Measurements from ENCODE around the gene MEGF6.

MEGF6 gene

DNA sequence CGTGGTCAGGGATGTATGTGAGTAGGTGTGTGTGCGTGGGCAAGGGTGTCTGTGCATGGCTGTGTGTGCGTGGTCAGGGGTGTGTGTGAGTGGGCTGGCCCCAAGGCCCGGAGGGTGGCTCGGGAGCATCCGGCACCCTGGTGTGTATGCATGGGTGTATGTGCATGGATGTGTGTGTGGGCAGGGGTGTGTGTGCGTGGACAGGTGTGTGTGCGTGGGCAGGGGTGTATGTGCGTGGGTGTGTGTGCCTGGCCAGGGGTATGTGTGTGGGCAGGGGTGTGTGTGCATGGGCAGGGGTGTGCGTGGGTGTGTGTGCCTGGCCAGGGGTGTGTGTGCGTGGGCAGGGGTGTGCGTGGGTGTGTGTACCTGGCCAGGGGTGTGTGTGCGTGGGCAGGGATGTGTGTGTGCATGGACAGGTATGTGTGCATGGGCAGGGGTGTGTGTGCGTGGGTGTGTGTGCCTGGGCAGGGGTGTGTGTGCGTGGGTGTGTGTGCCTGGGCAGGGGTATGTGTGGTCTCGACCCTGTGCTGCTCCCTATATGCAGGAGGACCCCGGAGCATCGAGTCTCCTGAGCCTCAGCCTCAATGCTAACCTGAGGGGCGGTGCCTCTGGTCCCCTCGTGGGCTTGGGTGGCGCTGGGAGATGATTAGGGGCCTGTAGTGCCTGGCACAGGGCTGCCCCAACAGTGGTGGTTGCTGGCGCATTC, 140.5 kb downstream of the MEGF6 start:
- DNase-seq (ENCODE audit: low read depth in 3 of 3): no peak

DNA sequence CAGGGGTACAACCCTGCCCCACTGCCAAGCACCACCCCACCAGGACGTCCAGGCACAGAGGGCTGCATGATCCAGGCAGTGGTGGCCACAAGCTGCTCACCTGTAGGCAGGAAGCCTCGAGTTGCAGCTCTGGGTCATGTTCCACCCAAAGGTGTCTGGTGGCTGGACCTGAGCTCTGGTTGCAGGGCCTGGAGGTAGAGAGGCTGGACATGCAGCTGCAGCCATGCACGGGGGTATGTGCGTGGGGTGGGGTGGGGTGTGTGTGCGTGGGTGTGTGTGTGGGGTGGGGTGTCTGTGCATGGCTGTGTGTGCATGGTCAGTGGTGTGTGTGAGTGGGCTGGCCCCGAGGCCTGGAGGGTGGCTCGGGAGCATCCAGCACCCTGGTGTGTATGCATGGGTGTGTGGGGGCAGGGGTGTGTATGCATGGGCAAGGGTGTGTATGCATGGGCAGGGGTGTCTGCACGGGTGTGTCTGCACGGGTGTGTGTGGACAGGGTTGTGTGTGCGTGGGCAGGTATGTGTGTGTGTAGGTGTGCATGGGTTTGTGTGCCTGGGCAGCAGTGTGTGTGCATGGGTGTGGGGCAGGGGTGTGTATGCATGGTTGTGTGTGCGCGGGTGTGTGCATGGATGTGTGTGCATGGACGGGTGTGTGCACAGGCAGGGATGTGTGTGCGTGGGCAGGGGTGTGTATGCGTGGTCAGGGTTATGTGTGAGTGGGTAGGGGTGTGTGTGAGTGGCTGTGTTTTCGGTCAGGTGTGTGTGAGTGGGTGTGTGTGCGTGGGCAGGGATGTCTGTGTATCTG, 141.3 kb downstream of the MEGF6 start:
- no peak for DNase-seq (ENCODE audit: low read depth in 3 of 3)

DNA sequence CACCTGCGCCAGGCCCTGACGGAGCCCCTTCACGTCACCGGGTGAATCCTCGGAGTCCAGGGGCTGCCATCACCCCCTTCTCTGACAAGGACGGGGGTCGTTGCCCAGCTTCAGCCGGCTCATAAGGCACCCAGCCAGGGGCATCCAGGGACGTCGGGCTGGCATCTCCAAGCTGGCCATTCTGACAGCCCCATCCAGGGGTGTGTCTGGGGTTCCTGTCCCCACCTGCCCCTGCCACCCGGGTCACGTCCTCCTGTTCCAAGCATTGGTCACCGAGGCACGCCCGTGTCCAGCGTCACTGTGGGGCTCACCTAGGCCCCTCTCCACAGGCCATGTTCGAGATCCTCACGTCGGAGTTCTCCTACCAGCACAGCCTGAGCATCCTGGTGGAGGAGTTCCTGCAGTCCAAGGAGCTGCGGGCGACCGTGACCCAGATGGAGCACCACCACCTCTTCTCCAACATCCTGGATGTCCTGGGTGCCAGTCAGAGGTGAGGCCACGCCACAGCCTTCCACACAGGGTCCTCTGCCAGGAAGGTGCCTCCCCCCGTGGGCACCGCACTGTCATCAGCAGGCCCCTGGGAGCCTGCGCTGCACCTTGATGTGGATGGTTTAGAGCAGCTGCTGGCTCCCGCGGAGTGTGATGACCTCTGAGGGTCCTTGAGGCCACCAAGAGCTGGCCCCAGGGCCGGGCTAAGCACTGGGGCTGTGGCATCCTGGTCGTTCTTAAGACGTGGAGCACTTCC, 142.0 kb downstream of the MEGF6 start:
- no peak for DNase-seq (ENCODE audit: low read depth in 3 of 3)

DNA sequence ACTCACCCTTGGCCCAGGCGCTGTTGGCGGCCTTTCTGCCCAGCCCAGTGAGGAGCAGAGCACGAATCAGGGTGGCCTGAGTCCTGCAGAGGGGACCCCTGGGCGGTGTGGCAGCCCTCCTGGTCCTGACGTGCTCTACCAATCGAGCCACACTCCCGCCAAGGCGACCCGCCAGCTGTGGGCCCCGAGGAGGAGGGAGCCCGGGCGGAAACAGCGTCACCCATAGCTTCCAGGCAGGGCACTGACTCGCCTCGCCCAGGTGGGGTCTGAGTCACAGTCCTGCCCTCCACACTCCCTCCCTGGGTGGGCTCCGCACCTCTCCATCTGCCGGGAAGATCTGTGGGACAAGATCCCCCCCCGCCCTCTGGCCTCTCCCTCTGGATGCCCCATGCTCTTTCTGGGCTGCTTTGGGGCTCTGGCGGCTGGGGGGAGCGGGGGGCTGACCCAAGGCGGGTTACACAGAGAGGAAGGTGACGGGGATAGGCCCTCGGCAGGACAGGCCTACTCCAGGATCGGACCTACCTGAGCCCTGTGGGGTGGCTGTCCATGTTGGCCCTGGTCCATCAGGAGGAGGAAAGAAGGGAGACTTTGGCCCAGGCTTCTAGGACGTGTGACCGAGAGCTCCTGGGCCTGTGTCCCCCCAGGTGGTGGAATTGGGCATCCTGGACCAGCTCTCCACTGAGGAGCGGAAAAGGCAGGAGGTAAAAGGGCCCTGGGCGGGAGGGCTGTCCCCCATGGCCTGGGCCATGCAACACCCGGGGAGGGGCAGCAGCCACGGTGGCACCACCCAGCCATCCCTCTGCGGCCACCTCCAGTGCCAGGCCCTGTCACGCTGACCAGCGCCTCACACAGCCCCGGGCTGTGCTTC, 142.8 kb downstream of the MEGF6 start:
- no peak for DNase-seq (ENCODE audit: low read depth in 3 of 3)

DNA sequence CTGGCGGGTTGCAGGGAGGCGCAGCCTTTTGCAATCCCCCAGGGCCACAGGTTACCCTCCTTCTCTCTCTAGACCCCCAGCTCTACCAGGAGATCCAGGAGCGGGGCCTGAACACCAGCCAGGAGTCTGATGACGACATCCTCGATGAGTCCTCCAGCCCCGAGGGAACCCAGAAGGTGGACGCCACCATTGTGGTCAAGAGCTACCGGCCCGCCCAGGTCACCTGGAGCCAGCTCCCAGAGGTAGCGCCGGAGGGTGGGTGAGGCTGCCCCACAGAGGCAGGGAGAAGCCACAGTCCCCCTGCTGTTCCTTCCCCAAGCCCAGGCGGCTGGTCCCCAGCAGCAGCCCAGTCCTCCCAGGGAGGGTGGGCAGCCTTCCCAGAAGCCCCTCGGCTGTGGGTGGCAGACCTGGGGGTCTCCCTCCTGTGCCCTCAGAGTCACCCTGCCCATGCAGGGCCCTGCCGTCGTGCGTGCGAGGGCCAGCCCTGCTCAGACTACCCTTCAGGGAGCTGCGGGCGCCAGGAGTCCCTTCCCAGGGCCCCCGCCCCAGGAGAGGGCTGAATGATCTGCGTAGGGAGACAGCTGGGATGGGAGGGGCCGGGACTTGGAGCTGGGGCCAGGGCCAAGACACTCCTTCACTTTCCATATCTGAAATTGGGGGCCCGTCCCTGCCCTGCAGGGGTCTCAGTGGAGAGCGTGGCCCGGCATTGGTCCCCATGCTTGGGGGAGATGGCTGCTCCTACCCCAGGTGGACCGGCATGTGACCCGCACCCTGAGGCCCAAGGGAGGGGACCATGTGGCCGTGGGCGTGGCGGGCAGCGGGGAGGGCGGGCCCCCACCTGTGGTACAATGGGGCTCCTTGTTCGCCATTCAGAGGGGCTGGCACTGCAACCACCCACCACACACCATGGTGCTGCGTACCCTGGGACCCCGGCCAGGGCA, 143.9 kb downstream of the MEGF6 start:
- no peak for DNase-seq (ENCODE audit: low read depth in 3 of 3)

DNA sequence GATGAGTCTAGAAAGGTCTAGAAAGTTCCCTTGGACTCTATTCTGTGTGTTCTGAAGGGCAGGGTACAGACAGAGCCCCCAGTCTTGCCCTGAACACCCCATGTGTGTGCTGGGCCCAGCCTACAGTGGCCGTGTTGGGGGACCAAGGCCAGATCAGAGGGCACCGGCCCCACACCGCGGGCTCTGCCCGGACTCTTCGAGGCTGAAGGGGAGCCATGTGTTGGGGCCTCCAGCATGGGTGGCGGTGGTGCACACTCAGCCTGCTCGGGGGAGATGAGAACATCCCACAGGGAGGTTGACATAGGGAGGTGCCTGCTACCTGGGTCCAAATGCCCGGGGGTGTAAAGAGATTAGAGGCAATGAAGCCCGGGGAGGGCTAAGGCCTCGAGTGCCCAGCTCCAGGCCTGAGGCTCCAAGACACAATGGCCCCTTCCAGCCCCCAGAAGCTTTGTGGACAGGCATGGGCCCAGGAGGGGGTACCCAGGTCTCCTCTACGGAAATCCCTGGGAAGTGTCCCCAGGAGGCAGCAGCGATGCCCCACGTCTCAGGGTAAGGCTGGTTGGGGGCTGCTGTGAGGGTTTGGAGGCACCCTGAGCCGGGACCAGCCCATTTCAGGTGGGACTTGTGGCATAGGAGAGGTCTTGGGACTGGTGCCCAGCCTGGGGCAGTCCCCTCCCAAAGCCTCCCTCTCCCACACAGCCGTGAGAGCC, 144.8 kb downstream of the MEGF6 start:
- no peak for DNase-seq (ENCODE audit: low read depth in 3 of 3)

DNA sequence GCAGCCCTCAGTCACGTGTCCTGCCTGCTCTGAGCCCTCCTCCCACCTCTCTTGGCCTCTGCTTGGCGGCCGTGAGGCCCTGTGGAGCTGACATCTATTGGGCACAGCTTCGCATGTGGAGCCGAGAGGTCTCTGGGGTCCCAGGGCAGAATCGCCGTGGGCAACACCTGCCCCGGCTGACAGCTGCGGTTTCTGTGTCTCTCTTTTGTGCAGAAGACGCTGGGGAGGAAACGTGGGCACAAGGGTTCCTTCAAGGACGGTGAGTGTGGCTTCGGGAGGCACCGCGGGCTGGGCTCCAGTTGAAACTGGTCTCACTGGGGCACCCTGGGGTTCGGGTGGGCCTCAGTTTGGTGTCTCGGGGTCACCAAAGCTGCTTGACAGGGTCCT, 145.4 kb downstream of the MEGF6 start:
- DNase-seq (ENCODE audit: low read depth in 3 of 3): no peak

DNA sequence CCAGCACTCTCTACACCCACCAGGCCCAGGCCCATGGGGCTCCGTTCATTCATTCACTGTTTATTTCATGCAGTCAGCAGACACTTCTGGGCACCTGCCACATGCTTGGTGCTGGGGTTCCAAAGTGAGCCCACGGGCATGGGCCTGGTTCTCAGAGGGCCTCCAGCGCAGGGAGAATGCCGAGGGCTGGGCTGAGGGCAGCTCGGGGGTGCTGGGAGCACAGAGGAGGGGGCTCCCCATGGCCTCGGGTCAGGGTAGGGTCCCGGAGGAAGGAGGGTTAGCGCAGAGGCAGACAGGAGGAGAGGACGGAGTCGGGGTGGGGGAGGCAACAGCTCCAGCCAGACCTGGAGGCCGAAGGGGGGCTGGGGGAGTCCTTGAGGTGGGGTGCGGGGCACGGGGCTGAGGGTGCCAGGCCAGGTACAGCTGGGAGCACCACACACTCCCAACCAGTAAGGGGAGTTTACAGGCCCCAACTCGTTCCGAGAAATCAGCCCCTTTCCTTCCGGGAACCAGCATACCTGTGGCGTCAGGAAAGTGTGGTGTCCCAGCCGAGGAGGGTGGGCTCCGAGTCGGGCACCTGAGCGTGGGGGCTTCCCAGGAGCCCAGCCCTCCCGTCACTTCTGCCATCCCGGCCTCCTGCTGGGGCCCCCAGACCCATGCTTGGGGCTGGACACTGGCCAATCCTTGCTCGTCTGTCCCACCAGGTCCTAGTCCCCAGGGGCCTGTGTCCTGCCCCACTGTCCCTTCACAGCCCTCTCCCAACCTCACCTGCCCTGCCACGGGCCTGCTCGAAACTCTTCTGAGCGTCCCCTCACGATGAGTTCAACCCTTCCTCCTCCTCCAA, 146.0 kb downstream of the MEGF6 start:
- no peak for DNase-seq (ENCODE audit: low read depth in 3 of 3)

DNA sequence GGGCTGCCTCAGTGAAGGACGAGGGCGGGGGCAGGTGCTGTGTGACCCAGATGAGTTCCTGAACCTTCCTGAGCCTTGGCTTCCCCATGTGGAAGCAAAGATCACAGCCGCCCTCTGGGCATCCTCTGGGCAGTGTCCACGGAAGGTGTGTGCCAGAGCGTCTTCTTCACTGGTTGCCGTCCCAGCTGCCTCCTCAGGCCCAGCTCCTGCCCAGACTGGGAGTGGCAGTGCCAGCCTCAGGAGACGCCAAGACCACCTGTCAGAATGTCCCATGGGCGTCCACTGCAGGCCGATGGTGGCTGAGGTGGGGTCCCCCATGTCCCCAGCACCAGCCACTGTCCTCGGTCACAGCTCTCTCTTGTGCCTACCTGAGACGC, 146.7 kb downstream of the MEGF6 start:
- DNase-seq (ENCODE audit: low read depth in 3 of 3): no peak

DNA sequence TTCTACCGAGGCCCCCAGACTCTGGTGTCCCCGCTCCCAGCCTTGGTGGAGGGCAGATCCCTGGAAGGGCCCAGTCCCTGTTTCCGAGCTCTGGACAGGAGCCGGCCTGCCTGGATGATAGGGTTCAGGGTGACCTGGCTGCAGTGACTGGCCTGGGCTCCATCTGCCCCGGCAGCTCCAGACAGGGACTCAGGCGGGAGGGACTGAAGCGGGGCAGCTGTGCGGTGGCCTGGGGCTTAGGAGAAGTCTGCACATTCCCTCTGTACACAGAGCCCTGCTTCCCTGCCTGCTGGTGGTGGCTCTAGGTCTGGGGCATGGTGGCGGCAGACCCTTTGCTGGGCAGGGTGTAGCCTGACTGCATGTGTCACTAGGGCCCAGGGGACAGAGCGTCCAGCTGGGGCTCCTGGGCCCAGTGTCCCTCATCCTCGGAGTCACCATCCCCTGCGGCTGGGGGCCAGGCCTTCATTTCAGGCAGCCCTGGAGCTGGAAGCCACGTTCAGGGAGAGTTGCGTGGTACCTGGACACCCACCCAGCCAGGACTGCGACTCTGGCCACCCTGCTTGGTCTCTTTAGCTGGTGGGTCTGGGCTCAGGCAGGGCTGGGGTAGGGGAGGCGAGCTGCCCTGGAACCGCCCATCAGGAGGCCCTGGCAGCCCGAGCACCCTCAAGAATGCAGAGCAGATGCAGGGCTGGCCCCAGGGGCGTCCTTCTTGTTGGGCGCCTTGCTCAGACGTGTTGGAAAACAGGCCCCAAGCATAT, 147.2 kb downstream of the MEGF6 start:
- DNase-seq (ENCODE audit: low read depth in 3 of 3): no peak

DNA sequence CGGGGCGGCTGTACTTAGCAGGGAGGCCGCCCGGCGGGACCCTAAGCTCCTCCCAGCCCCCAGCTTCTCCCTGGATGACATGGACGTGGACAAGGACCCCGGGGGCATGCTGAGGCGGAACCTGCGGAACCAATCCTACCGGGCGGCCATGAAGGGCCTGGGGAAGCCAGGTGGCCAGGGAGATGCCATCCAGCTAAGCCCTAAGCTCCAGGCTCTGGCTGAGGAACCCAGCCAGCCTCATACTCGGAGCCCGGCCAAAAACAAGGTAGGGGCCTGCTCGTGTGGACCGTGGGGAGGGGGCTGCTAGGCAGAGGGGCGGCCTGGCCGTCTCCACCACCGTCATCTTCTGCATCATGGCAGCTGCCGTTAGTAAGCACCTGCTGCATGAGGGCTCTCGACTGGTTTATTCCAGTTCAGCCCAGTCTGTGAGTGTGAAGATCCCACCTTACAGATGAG, 147.9 kb downstream of the MEGF6 start:
- no peak for DNase-seq (ENCODE audit: low read depth in 3 of 3)

DNA sequence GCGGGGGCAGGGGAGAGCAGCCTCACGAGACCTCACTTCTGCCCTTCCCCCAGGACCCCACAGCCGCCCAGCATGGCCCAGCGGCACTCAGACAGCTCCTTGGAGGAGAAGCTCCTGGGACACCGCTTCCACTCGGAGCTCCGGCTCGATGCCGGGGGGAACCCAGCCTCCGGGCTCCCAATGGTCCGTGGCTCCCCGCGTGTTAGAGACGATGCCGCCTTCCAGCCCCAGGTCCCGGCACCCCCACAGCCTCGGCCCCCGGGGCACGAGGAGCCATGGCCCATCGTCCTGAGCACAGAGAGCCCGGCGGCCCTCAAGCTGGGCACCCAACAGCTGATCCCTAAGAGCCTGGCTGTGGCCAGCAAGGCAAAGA, 148.3 kb downstream of the MEGF6 start:
- DNase-seq (ENCODE audit: low read depth in 3 of 3): no peak

DNA sequence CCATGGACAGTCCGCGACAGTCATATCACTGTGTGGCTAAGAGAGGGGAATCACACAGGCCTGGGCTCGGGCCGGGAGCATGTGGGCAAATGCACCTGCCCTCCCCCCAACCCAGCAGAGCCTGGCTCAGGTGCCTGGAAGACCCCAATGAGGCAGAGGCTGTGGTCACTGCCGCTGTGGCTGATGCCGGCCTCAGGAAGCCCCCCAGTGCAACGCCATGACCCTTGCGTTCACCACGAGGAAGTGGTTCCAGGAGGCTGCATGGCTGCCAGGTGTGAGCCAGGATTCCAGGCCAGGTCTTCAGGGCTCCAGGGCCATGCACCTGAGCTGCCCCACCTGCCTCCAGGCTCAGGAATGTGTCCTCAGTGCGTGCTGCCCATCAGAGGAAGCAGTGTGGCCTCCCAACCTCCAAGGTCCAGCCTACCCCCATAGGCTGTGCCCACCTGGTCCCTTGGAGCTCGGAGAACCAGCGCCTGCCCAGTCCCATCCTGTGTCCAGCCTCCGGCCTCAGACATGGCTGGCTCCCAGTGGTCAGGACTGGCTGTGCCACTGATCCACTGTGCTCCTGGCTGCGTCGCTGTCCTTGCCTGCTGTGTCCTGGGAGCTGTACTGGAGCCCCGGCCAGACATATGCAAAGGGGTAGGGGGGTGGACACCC, 148.8 kb downstream of the MEGF6 start:
- no peak for DNase-seq (ENCODE audit: low read depth in 3 of 3)

DNA sequence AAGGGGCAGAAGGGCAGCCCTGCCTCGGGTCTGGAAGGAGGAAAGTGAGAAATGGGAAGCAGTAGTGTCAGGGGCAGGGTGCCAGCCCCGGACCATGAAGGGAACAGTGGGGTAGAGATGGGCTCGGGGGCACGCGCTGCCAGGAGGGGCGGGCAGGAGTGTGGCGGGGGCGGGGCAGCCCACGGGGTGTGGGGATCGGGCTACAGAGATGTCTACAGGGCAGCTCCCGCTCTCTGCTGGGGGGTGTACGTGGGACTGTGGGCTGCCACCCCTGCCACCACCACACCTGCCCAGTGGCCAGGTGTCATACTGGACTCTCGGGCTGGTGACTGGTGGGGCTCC, 149.4 kb downstream of the MEGF6 start:
- DNase-seq (ENCODE audit: low read depth in 3 of 3): no peak

DNA sequence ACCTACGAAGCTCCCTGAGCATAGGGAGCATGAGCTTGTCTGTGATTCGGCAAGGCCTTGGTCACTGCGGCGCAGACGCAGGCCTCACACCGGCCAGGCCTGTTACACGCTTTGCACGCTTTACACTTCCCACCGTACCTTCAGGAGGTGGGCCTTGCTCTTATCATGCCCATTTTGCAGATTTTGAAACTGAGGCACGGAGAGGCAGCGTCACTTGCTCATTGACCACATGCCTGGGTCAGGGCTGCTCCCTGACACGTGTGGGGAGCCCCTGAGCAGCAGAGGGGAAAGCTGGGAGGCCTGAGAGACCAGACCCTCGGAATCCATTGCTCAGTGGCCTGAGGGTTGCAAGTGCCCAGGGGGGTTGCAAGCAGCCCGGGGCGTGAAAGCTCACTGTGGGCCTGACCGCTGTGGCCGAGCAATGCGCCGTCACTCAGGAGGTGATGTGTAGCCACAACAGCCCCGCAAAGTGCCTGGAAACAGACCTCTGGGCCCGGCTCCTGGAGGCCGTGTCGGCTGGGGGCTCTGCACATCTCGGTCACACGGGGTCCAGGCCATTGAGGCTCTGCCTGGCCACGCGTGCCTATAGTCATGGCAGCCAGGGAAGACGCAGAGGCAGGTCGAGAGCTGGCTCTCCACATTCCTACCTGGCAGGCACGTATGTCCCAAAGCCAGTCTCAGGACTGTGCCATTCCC, 149.9 kb downstream of the MEGF6 start:
- no peak for DNase-seq (ENCODE audit: low read depth in 3 of 3)

DNA sequence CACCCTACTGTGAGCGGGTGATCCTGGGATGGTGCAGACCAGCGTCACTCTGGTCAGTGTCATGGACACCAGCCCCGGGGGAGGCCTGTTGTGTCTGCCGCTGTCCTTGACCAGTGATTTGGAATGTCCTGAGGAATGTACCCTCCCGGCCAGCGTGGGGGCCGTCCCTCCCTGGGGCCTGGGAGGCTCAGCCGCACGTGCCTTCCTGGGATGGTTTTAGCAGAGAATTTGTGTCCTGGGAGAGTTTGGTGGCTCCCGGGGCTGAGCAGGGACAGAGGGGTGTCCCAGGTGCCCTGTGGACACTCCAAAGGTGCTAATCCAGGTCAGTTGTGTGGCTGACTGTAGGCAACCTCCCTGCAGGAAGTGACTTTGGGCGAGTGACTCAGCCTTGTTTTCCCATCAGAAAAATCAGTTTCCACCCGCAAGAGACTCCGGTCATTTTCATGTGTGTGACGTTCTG, 150.6 kb downstream of the MEGF6 start:
- no peak for DNase-seq (ENCODE audit: low read depth in 3 of 3)

All from stimulated activated CD4-positive, alpha-beta T cell treated with anti-CD3 and anti-CD28 coated beads, TNF-alpha, amount 100 ng/mL, for 4 hours (primary cell).